Common myeloid progenitor, CD34-positive (primary cell): Measurements from ENCODE around the gene RARB.

Experiments
- CTCF ChIA-PET: fragments of 350-600 bp; sonication (Branson Sonifier 250); formaldehyde crosslinking; loops from one replicate; lab custom pipeline; 2021; ENCODE audit warnings: antibody characterized with exemption; lab: Charles Lee
- POLR2A ChIA-PET: fragments of 350-600 bp; sonication (Branson Sonifier 250); formaldehyde crosslinking; loops from one replicate; lab custom pipeline; 2021; ENCODE audit warnings: antibody characterized with exemption; lab: Charles Lee
- DNase-seq, 3 donors: peaks; one replicate each; pipeline versions ENCODE4 v3.0.0 to v3.0.0-alpha.2; 2013
- H3K27ac ChIP-seq, 2 experiments: 1 replicate in 1 of 2; 2 replicates in 1 of 2; pipeline ENCODE4 v1.7.0; 2013; ENCODE audit warnings: inconsistent platforms in 2 of 2, low read length in 2 of 2, mild to moderate bottlenecking in 2 of 2, low read depth in 1 of 2, moderate library complexity in 1 of 2; ENCODE audit not compliant: severe bottlenecking in 2 of 2, insufficient read depth in 1 of 2, poor library complexity in 1 of 2
- H3K27me3 ChIP-seq, 5 experiments: replicated peaks in 2 of 5; 1 replicate in 3 of 5; 2 replicates in 2 of 5; pipeline versions ENCODE4 v1.6.1 to v1.7.0; 2013; ENCODE audit warnings: low read length in 4 of 5, mild to moderate bottlenecking in 2 of 5, moderate library complexity in 2 of 5, inconsistent platforms in 1 of 5; ENCODE audit not compliant: insufficient read depth in 5 of 5, control insufficient read depth in 4 of 5
- H3K36me3 ChIP-seq, 4 experiments: 1 replicate in 2 of 4; 2 replicates in 2 of 4; pipeline versions ENCODE4 v1.6.1 to v1.7.0; 2013; ENCODE audit warnings: low read length in 3 of 4, control low read depth in 1 of 4, mild to moderate bottlenecking in 1 of 4; ENCODE audit not compliant: control insufficient read depth in 4 of 4, insufficient read depth in 4 of 4
- H3K4me1 ChIP-seq, 4 experiments: 1 replicate in 3 of 4; 2 replicates in 1 of 4; pipeline versions ENCODE4 v1.6.1 to v1.7.1; 2013; ENCODE audit warnings: low read length in 3 of 4, mild to moderate bottlenecking in 3 of 4, control low read depth in 1 of 4, inconsistent platforms in 1 of 4, moderate library complexity in 1 of 4; ENCODE audit not compliant: control insufficient read depth in 4 of 4, insufficient read depth in 4 of 4; ENCODE audit errors: control extremely low read depth in 1 of 4
- H3K4me3 ChIP-seq, 7 experiments: 1 replicate in 4 of 7; 2 replicates in 3 of 7; pipeline versions ENCODE4 v1.5.1 to v1.7.0; 2013; ENCODE audit warnings: mild to moderate bottlenecking in 7 of 7, low read length in 6 of 7, moderate library complexity in 6 of 7, inconsistent platforms in 2 of 7, low read depth in 2 of 7, control low read depth in 1 of 7; ENCODE audit not compliant: insufficient read depth in 4 of 7, control insufficient read depth in 1 of 7; ENCODE audit errors: extremely low read depth in 1 of 7
- H3K9me3 ChIP-seq, 5 experiments: 1 replicate in 4 of 5; 2 replicates in 1 of 5; pipeline versions ENCODE4 v1.6.1 to v1.7.1; 2013; ENCODE audit warnings: low read length in 4 of 5, mild to moderate bottlenecking in 2 of 5, inconsistent platforms in 1 of 5, low read depth in 1 of 5, moderate library complexity in 1 of 5; ENCODE audit not compliant: control insufficient read depth in 4 of 5, insufficient read depth in 2 of 5; ENCODE audit errors: control extremely low read depth in 1 of 5
- WGBS: methylation state at CpG from one replicate; pipeline ENCODE4 v1.1.5; 2013; ENCODE audit not compliant: insufficient coverage; 5-methylcytosine and 5-hydroxymethylcytosine counted together

The RARB gene

GRCh38 chr3:25453619-25454004 lies 25.5 kb downstream of the RARB start:
- H3K4me3 ChIP-seq, result no peak overlapping the region

GRCh38 chr3:25454005-25454927 lies 26.2 kb downstream of the RARB start:
- no peaks in the 10 kb centered on the region for H3K27me3 ChIP-seq
- H3K27ac ChIP-seq, result no peak overlapping the region
- no peaks in the 10 kb centered on the region for H3K9me3 ChIP-seq
- ChIA-PET CTCF (interaction anchor here (1.0 to 2.1 kb wide), 3 partner anchors 10 to 15 kb away, joined by 3 to 14 read pairs (median 4); no protein-coding TSS in a partner anchor), POLR2A (no interaction called here)
- H3K36me3 ChIP-seq, result no peaks in the 10 kb centered on the region
- no peak overlapping the region for H3K4me3 ChIP-seq
- 93% methylated on average over 12 of the region's 16 CpGs for WGBS
- DNase-seq, result no peak
- peaks cover 0 to 5% (median 0%) of the 10 kb centered on the region in 4 experiments for H3K4me1 ChIP-seq

More at GRCh38 chr3:25453619-25454004, 25.5 kb downstream of the RARB start:
- H3K36me3 ChIP-seq, result no peaks in the 10 kb centered on the region
- ChIA-PET CTCF (interaction anchor here (1.0 to 2.1 kb wide), 2 partner anchors 9 to 12 kb away, joined by 3 to 14 read pairs; no protein-coding TSS in a partner anchor), POLR2A (no interaction called here)
- no peaks in the 10 kb centered on the region for H3K27me3 ChIP-seq
- DNase-seq, result no peak
- H3K27ac ChIP-seq, result no peak overlapping the region
- 94% methylated on average over 6 of the region's 6 CpGs for WGBS
- H3K9me3 ChIP-seq, result no peaks in the 10 kb centered on the region
- H3K4me1 ChIP-seq, result peaks cover 0 to 5% (median 0%) of the 10 kb centered on the region in 4 experiments

- H3K27me3 ChIP-seq, result no peaks in the 10 kb centered on the region
- POLR2A ChIA-PET, result interaction anchor here (0.6 kb wide), 1 partner anchor 497 kb away, joined by 5 read pairs; no protein-coding TSS in a partner anchor
- no peaks in the 10 kb centered on the region for H3K36me3 ChIP-seq
- 95% methylated on average over 7 of the region's 8 CpGs for WGBS
- CTCF ChIA-PET, result interaction anchor here (0.6 to 1.1 kb wide), 2 partner anchors 13 to 634 kb away, joined by 3 to 4 read pairs; no protein-coding TSS in a partner anchor
- H3K4me1 ChIP-seq, result peaks cover 0 to 5% (median under 1%) of the 10 kb centered on the region in 4 experiments
- no peaks in the 10 kb centered on the region for H3K9me3 ChIP-seq
- no peak for DNase-seq
- no peak overlapping the region for H3K27ac ChIP-seq
- H3K4me3 ChIP-seq, result no peak overlapping the region
Observed at GRCh38 chr3:25455441-25456132, 27.5 kb downstream of the RARB start.

- no peaks in the 10 kb centered on the region for H3K9me3 ChIP-seq
- H3K27ac ChIP-seq, result no peak overlapping the region
- H3K36me3 ChIP-seq, result no peaks in the 10 kb centered on the region
- H3K4me1 ChIP-seq, result peaks cover 0 to 14% (median 9%) of the 10 kb centered on the region in 4 experiments
- ChIA-PET CTCF (interaction anchor here (0.9 kb wide), 1 partner anchor 15 kb away, joined by 3 read pairs; no protein-coding TSS in a partner anchor), POLR2A (no interaction called here)
- no peak overlapping the region for H3K4me3 ChIP-seq
- H3K27me3 ChIP-seq, result no peaks in the 10 kb centered on the region
- DNase-seq, result no peak
- 100% methylated on average over 1 of the region's 7 CpGs for WGBS
Observed at GRCh38 chr3:25456723-25457670, 28.9 kb downstream of the RARB start.

GRCh38 chr3:25457671-25458419 lies 29.8 kb downstream of the RARB start:
- Histone ChIP-seq H3K27me3 (no peaks in the 10 kb centered on the region), H3K4me1 (peaks cover 0 to 15% (median 9%) of the 10 kb centered on the region in 4 experiments), H3K27ac (no peak overlapping the region), H3K4me3 (no peak overlapping the region), H3K36me3 (no peaks in the 10 kb centered on the region), H3K9me3 (no peaks in the 10 kb centered on the region)
- POLR2A ChIA-PET, result no interaction called here
- no CpG with 5 or more reads among the region's 7 CpGs for WGBS
- DNase-seq, result no peak
- CTCF ChIA-PET, result interaction anchor here (1.0 kb wide), 1 partner anchor 16 kb away, joined by 5 read pairs; no protein-coding TSS in a partner anchor

- no peaks in the 10 kb centered on the region for H3K36me3 ChIP-seq
- no peaks in the 10 kb centered on the region for H3K27me3 ChIP-seq
- ChIA-PET CTCF (interaction anchor here (1.0 kb wide), 1 partner anchor 17 kb away, joined by 5 read pairs; no protein-coding TSS in a partner anchor), POLR2A (no interaction called here)
- no peak for DNase-seq
- H3K27ac ChIP-seq, result no peak overlapping the region
- H3K4me3 ChIP-seq, result no peak overlapping the region
- 57% methylated on average over 1 of the region's 2 CpGs for WGBS
- no peaks in the 10 kb centered on the region for H3K9me3 ChIP-seq
- H3K4me1 ChIP-seq, result peaks cover 0 to 15% (median 9%) of the 10 kb centered on the region in 4 experiments
Observed at GRCh38 chr3:25458420-25458814, 30.4 kb downstream of the RARB start.
